Endothelial cell of umbilical vein (primary cell): Measurements from ENCODE around the gene ABCA8. TPM values are rescaled to one million over a fixed set of nuclear protein-coding genes. Genes with fewer than 3 reads are reported as not detected.

Experiments used
- BruUV-seq: library from RNA; stranded (reverse); fragments of 400-500 nt; replicated peaks from 2 replicates; lab custom pipeline; 2021; lab: Mats Ljungman, UMichigan
- CTCF ChIA-PET: fragments of 300-600, 350-600 bp; sonication (Branson Sonifier 250); formaldehyde crosslinking; loops from one replicate; lab custom pipeline; 2021; ENCODE audit warnings: antibody characterized with exemption, inconsistent platforms; lab: Charles Lee
- POLR2A ChIA-PET: fragments of 300-600, 350-600 bp; sonication (Branson Sonifier 250); formaldehyde crosslinking; loops from one replicate; lab custom pipeline; 2021; ENCODE audit warnings: antibody characterized with exemption, inconsistent platforms; lab: Charles Lee
- DNase-seq: peaks from one replicate; pipeline ENCODE4 v3.0.0-alpha.2; 2011; ENCODE audit warnings: low read depth, low spot score
- FAIRE-seq: peaks from 2 replicates; lab custom pipeline; 2011; peaks lifted over from hg19 to GRCh38; lab: Jason Lieb, UNC
- H2AFZ ChIP-seq: 2 replicates; pipeline ENCODE4 v1.6.0; 2012; ENCODE audit warnings: low read depth, low read length, control low read depth, inconsistent platforms
- H3K27ac ChIP-seq: 2 replicates; pipeline ENCODE4 v1.5.1; 2011; ENCODE audit warnings: low read depth, mild to moderate bottlenecking, control low read depth, low read length, moderate library complexity; ENCODE audit not compliant: insufficient read depth
- H3K27me3 ChIP-seq, 2 experiments: 2 replicates each; pipeline versions ENCODE4 v1.6.0 to v1.6.1; 2011; ENCODE audit warnings: low read length in 2 of 2, mixed read lengths in 1 of 2; ENCODE audit not compliant: control insufficient read depth in 2 of 2, insufficient read depth in 2 of 2
- H3K36me3 ChIP-seq, 2 experiments: 2 replicates in 1 of 2; 3 replicates in 1 of 2; pipeline ENCODE4 v1.5.1; 2011; ENCODE audit warnings: low read length in 2 of 2, mild to moderate bottlenecking in 1 of 2, moderate library complexity in 1 of 2; ENCODE audit not compliant: control insufficient read depth in 2 of 2, insufficient read depth in 2 of 2; ENCODE audit errors: extremely low read depth in 1 of 2
- H3K4me1 ChIP-seq: 3 replicates; pipeline ENCODE4 v1.5.1; 2011; ENCODE audit warnings: mild to moderate bottlenecking, low read length; ENCODE audit not compliant: control insufficient read depth, insufficient read depth; ENCODE audit errors: extremely low read depth
- H3K4me2 ChIP-seq: 2 replicates; pipeline ENCODE4 v1.6.1; 2011; ENCODE audit warnings: low read length, control low read depth, mixed read lengths; ENCODE audit not compliant: insufficient read depth
- H3K4me3 ChIP-seq, 3 experiments: fragments of 200-600 bp in 1 of 3; sonication (generic), shearing (Covaris generic) in 1 of 3; replicated peaks in 1 of 3; 2 replicates each; pipeline ENCODE4 v1.5.1; 2011 to 2016; ENCODE audit warnings: control low read depth in 3 of 3, low read length in 3 of 3, mild to moderate bottlenecking in 2 of 3, inconsistent platforms in 1 of 3, low read depth in 1 of 3, moderate library complexity in 1 of 3; ENCODE audit not compliant: insufficient read depth in 1 of 3
- H3K79me2 ChIP-seq: 2 replicates; pipeline ENCODE4 v1.6.0; 2012; ENCODE audit warnings: low read length, inconsistent platforms; ENCODE audit not compliant: control insufficient read depth, insufficient read depth
- H3K9ac ChIP-seq: replicated peaks from 2 replicates; pipeline ENCODE3; 2011; ENCODE audit warnings: low read length, control low read depth; ENCODE audit not compliant: insufficient read depth; ENCODE audit errors: extremely low read depth
- H3K9me1 ChIP-seq: replicated peaks from 3 replicates; pipeline ENCODE4 v1.6.0; 2011; ENCODE audit warnings: mild to moderate bottlenecking, low read length; ENCODE audit not compliant: control insufficient read depth, insufficient read depth; ENCODE audit errors: extremely low read depth
- H3K9me3 ChIP-seq: replicated peaks from 2 replicates; pipeline ENCODE4 v1.5.1; 2012; ENCODE audit warnings: low read length, inconsistent platforms; ENCODE audit not compliant: control insufficient read depth, insufficient read depth
- H4K20me1 ChIP-seq: replicated peaks from 2 replicates; pipeline ENCODE3; 2011; ENCODE audit warnings: mild to moderate bottlenecking, low read length; ENCODE audit not compliant: control insufficient read depth, insufficient read depth; ENCODE audit errors: extremely low read depth
- EZH2 ChIP-seq: IDR thresholded peaks from 2 replicates; pipeline ENCODE4 v1.6.1; 2012; ENCODE audit warnings: borderline replicate concordance, low read depth, mild to moderate bottlenecking, moderate library complexity, low read length, inconsistent platforms; ENCODE audit not compliant: severe bottlenecking
- FOS ChIP-seq: IDR thresholded peaks from 2 replicates; pipeline ENCODE4 v1.6.1; 2011; ENCODE audit warnings: mild to moderate bottlenecking, low read length, moderate library complexity, borderline replicate concordance; ENCODE audit not compliant: insufficient read depth
- MAX ChIP-seq: IDR thresholded peaks from 2 replicates; pipeline ENCODE4 v1.6.1; 2011; ENCODE audit not compliant: insufficient read depth, insufficient read length
- dilution Hi-C: fragments of 300-500 bp; cut with MboI; formaldehyde crosslinking; loops from one replicate; pipeline ENCODE4 v1.15.0; 2019; ENCODE audit warnings: low sequenced_read_pairs; ENCODE audit not compliant: extremely low pct_ligation_motif_present
- intact Hi-C: fragments of 100-400 bp; cut with micrococcal nuclease; formaldehyde crosslinking; loops from one replicate; pipeline ENCODE4 v1.10.0; 2022
- polyA plus RNA-seq, 4 experiments: library from polyadenylated mRNA; depleted of rRNA in 3 of 4; stranded (reverse) in 3 of 4; unstranded in 1 of 4; fragments of >200 nt; gene quantifications; 2 replicates each; pipeline versions ENCODE4 v1.2.1 to v1.2.3, GENCODE V29; 2011 to 2012; ENCODE audit warnings: missing spikeins in 1 of 4
- total RNA-seq: library from RNA; stranded (reverse); gene quantifications from 2 replicates; pipeline ENCODE4 v1.2.3, GENCODE V29; 2021
- TF ChIP-seq, protein P1 (sequence below), 2 donors: IDR thresholded peaks; 1 replicate in 1 of 2; 2 replicates in 1 of 2; pipeline ENCODE4 v1.5.1; 2011; ENCODE audit warnings: low read length in 2 of 2, mild to moderate bottlenecking in 2 of 2, moderate library complexity in 2 of 2, control low read depth in 1 of 2, inconsistent platforms in 1 of 2, low read depth in 1 of 2; ENCODE audit not compliant: insufficient read depth in 1 of 2; ENCODE audit errors: extremely low read depth in 1 of 2

Gene ABCA8
- total and polyA plus RNA-seq, 2 donors (not counting 3 experiments of a cell fraction or from before 2014, with no cell fraction given), result 0.99 to 1.7 TPM

GRCh38 chr17:68832109-68832802 is 122.9 kb downstream of the ABCA8 start:
- Histone ChIP-seq H3K9me3 (no peaks in the 10 kb centered on the region), H3K4me1 (peaks cover 4% of the 10 kb centered on the region), H3K27me3 (no peaks in the 10 kb centered on the region), H3K36me3 (no peaks in the 10 kb centered on the region), H3K4me2 (no peak overlapping the region), H3K9me1 (no peaks in the 10 kb centered on the region), H3K4me3 (no peak overlapping the region), H3K9ac (no peak overlapping the region), H4K20me1 (no peaks in the 10 kb centered on the region), H2AFZ (no peak overlapping the region), H3K79me2 (no peaks in the 10 kb centered on the region), H3K27ac (no peak overlapping the region)
- dilution Hi-C loops (no loop called here), intact Hi-C loops (no loop called here)
- POLR2A ChIA-PET, result no interaction called here
- CTCF ChIA-PET, result interaction anchor here (1.1 kb wide), 1 partner anchor 23 kb away, joined by 4 read pairs; no protein-coding TSS in a partner anchor
- TF ChIP-seq EZH2, result no peak
- TF ChIP-seq, protein P1, sequence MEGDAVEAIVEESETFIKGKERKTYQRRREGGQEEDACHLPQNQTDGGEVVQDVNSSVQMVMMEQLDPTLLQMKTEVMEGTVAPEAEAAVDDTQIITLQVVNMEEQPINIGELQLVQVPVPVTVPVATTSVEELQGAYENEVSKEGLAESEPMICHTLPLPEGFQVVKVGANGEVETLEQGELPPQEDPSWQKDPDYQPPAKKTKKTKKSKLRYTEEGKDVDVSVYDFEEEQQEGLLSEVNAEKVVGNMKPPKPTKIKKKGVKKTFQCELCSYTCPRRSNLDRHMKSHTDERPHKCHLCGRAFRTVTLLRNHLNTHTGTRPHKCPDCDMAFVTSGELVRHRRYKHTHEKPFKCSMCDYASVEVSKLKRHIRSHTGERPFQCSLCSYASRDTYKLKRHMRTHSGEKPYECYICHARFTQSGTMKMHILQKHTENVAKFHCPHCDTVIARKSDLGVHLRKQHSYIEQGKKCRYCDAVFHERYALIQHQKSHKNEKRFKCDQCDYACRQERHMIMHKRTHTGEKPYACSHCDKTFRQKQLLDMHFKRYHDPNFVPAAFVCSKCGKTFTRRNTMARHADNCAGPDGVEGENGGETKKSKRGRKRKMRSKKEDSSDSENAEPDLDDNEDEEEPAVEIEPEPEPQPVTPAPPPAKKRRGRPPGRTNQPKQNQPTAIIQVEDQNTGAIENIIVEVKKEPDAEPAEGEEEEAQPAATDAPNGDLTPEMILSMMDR (IDR thresholded peaks at IDR 0.05; ENCODE audit: extremely low read depth in 1 of 2, insufficient read depth in 1 of 2, low read depth in 1 of 2, low read length in 2 of 2), result no peak
- no peak for TF ChIP-seq FOS
- TF ChIP-seq MAX, result no peak
- FAIRE-seq, result no peak
- no peak for DNase-seq
- BruUV-seq, result no TSS peak
